ENCODE measurements around the gene TYW1B.
"Not testable (repeated sequence)": the region's sequence is repeated elsewhere in the genome, so short reads cannot be mapped to it uniquely, and the experiment has no call there.

GRCh38 chr7:72583620-72584361 is 244.2 kb downstream of the TYW1B start:
- TF ChIP-seq, protein P1, sequence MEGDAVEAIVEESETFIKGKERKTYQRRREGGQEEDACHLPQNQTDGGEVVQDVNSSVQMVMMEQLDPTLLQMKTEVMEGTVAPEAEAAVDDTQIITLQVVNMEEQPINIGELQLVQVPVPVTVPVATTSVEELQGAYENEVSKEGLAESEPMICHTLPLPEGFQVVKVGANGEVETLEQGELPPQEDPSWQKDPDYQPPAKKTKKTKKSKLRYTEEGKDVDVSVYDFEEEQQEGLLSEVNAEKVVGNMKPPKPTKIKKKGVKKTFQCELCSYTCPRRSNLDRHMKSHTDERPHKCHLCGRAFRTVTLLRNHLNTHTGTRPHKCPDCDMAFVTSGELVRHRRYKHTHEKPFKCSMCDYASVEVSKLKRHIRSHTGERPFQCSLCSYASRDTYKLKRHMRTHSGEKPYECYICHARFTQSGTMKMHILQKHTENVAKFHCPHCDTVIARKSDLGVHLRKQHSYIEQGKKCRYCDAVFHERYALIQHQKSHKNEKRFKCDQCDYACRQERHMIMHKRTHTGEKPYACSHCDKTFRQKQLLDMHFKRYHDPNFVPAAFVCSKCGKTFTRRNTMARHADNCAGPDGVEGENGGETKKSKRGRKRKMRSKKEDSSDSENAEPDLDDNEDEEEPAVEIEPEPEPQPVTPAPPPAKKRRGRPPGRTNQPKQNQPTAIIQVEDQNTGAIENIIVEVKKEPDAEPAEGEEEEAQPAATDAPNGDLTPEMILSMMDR (conservative IDR thresholded peaks at IDR 0.05; ENCODE audit: low read depth, low read length): not testable (repeated sequence)
- TF ChIP-seq POLR2A (IDR thresholded peaks at IDR 0.05; ENCODE audit: low read depth, low read length): not testable (repeated sequence)

Data from IMR-90 (cell line).